Kidney glomerular epithelial cell (primary cell): ENCODE results near the gene LGALS12.
"Not testable (repeated sequence)": the region's sequence is repeated elsewhere in the genome, so short reads cannot be mapped to it uniquely, and the experiment has no call there.

Experiments
- DNase-seq: peaks from one replicate; lab custom pipeline; 2025; lab: John Stamatoyannopoulos, UW

The LGALS12 gene

GRCh38 chr11:63534076-63534475 lies 28.2 kb downstream of the LGALS12 start:
- no peak for DNase-seq

DNA sequence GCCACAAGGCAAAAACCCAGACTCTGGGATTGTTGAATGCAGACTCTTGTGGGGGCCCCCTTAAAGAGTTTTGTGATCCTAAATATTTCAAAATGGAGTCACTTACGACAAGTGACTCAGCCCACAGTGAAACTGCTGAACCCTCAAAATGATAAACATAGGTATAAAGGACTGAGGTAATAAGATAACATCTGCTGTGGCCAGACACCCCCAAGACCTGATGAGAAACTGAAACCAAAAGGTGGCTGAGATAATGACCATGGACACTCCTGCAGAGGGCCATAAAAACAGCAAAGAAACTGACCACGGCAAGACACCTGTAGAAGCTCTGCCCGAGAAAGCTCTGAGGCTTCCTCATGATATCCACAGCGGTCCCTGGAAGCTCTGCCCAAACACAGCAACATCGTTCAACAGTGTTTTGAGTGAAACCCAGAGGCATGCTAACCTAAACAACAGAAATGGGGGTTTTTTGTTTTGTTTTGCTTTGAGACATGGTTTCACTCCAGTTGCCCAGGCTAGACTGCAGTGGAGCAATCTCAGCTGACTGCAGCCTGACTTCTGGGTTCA lies 29.1 kb downstream of the LGALS12 start:
- DNase-seq: no peak

GRCh38 chr11:63535734-63536133 lies 29.9 kb downstream of the LGALS12 start:
- no peak for DNase-seq

DNA sequence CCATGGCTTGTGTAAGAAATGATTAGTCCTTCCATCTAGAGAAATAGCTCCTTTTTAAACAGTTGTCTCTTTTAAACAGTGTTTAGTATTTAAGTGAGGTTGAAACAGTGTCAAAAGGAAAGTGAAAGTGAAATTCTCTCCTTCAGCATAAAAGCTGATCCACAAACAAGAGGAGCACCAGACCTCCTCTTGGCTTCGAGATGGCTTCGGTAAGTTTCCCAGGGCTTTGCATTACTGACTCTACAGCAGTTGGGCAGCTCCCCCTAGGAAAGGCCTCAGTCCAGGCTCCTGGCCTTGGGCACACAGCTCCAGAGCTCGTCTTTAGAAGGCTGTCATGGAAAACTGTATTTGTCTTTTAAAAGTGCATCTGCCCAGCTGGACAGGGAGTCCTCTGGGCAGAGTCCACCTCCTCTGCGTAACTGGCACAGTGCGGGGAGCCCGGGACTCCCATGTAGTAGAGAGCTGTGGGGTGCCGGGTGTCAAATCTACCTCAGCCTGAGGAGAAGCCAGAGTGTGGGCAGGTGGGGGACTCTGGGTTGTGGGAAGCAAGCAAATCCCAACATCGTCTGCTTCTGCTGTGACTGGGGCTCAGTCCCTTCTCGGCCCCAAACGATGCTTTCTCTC lies 30.9 kb downstream of the LGALS12 start, which contains the start of gene PLAAT4:
PLAAT4 (plus strand) TSS at position 140 of the 624 bp plus-strand sequence; CDS start at position 201, 61 bp downstream.
- DNase-seq: no peak

- no peak for DNase-seq
Measured at GRCh38 chr11:63537293-63538101, 31.6 kb downstream of the LGALS12 start.

DNA sequence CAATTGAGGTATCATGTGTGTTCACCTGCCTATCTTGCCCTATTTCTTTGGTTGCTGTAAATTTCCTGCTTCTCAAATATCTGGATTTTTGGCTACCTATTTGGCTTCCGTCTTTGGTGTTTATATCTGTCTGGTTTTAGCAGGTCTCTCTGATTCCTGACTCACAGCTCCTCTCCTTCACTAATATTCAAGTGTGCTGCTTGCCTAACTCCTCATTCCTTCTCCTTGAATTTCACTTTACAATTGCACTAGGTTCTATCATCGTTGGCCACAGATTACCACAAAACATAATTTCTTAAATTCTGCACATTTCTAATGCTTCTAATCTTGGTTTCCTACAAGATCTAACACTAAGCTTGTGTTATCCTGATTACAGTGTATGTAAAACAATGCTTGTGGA lies 36.6 kb downstream of the LGALS12 start:
- not testable (repeated sequence) for DNase-seq

DNA sequence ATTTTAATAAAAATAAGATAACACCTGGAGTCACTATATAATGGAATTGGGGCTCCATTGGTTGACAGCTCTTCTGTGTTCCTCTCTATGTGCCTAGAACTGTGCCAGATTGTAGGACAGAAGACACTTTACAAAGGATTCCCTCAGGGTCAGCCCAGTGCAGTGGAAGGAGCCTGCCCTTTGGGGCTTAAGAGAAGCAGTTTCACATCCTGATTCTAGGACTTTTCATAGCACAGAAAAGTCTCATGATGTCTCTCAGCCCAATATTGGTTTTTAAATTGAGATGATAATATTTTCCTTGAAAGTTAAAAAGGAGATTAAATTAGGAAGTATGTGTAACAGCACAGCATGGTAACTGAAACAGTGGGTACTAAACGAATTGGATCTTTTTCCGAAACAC lies 37.8 kb downstream of the LGALS12 start:
- no peak for DNase-seq

- DNase-seq: no peak
Measured at GRCh38 chr11:63547061-63547460, 41.2 kb downstream of the LGALS12 start.

GRCh38 chr11:63548178-63548577 lies 42.3 kb downstream of the LGALS12 start:
- DNase-seq: no peak

DNA sequence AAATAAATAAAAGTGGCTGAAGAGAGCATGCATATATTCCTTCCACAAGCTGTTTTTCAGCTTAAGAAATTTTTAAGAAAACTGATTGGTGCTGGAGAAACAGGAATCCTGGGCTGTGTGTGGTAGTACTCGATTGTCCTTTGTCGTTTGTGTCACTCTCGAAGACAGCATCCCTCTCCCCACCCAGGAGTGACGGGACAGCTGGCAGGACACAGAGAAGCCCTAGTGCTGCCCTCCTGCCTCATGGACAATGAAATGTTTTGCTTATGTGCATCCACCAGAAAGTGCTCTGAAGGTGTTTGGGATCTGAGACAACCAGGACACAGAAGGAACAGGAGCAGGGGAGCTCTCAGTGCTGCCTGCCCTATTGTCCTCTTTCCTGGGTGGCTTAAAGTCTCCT lies 43.5 kb downstream of the LGALS12 start:
- DNase-seq: no peak

- DNase-seq: not testable (repeated sequence)
Measured at GRCh38 chr11:63550156-63550700, 44.3 kb downstream of the LGALS12 start.

DNA sequence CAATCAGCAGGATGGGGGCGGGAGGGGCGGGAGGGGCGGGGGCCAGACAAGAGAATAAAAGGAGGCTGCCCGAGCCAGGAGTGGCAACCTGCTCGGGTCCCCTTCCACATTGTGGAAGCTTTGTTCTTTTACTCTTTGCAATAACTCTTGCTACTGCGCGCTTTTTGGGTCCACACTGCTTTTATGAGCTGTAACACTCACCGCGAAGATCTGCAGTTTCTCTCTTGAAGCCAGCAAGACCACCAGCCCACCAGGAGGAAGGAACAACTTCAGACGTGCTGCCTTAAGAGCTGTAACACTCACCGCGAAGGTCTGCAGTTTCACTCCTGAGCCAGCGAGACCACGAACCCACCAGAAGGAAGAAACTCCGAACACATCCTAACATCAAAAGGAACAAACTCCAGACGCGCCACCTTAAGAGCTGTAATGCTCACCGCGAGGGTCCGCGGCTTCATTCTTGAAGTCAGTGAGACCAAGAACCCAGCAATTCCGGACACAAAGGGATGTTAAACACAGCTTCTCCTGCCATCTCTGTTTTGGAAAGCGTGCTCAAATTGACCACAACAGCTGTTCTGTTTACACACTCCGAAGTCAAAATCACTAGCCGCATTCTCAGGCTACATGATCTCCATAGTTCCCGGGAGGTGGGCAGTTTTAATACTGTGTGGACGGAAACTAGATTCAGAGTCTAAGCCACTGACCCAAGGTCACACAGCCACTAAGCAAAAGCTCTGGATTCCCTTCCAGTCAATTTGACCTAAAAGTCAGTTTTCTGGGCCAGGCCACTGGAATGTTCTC lies 45.4 kb downstream of the LGALS12 start:
- DNase-seq: no peak

- DNase-seq: no peak
Measured at GRCh38 chr11:63551889-63552266, 46.0 kb downstream of the LGALS12 start.

DNA sequence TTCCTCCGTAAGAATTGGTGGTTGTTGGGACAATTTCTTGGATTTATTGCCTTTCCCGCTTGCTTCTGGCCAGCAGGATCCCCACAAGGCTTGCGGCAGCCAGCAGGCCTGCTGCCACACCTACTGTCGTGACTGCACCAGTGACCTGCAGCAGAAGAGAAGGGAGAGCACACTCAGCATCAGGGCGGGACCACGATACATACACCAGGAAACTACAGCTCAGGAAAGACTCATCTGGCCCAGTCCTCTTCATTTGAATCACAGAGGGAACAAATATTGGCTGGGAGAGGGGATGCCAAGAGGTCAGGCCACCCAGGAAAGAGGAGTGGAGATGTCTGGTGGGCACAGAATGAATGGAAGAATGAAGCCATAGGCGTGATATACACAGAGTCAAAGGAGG lies 47.0 kb downstream of the LGALS12 start:
- DNase-seq: no peak

DNA sequence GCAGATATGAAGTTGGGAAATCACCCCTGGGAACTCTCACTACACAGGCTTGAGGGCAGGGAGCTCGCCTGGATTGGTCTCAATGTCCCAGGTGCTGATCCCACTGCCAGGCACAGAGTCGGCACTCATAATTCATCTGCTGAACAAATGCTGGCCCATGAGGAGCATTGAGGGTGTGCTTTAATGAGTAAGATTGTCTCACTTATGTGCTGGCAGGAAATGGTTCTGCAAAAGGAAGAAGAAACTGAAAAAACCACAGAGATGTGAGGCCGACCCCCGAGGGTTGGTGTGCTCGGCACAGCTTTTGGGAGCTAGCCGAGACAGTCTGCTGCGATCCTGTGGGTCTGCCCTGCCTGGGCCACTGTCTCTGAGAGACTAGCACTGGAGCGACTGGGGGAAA lies 47.9 kb downstream of the LGALS12 start:
- no peak for DNase-seq

- no peak for DNase-seq
Measured at GRCh38 chr11:63554877-63555223, 49.0 kb downstream of the LGALS12 start.

DNA sequence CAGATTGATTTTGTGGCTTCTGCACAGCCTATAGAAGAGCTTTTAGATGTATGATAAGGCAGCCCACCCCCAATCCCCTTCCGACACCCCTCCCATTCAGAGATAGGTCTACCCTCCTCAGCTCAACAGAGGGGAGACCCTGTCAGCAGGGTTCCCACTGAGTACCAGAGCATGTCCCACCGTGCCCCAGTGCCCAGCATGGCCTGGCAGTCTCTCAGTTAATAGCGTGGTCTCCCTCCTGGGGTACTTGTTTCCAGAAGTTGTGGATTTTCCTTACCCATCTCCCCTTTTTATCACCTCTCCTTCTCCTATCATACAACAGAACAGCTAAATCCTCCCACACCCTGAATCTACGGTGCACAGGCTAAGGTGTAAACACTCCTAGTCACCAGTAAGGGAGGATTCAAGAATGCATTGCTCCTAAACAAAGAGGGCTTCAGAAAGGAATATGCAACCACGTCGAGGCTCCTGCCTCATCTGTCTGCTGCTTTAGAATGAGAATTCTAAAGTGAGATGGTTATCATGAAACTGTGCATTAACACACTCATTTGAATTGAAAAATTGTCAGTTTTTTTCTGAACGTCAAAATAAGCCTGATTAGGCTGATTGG lies 50.6 kb downstream of the LGALS12 start:
- no peak for DNase-seq

- no peak for DNase-seq
Measured at GRCh38 chr11:63557570-63557969, 51.7 kb downstream of the LGALS12 start.

- DNase-seq: no peak
Measured at GRCh38 chr11:63558459-63559157, 52.7 kb downstream of the LGALS12 start.

- DNase-seq: no peak
Measured at GRCh38 chr11:63560506-63561180, 54.8 kb downstream of the LGALS12 start.
